Measurements from ENCODE around the gene SLC17A1. TPM values are rescaled to one million over a fixed set of nuclear protein-coding genes. Genes with fewer than 3 reads are reported as not detected.
A peak's percentile ranks its signal among the peaks of the same experiment; 100 is the strongest.

Gene SLC17A1
- total RNA-seq, 4 donors from 2014 or later, result not detected

DNA sequence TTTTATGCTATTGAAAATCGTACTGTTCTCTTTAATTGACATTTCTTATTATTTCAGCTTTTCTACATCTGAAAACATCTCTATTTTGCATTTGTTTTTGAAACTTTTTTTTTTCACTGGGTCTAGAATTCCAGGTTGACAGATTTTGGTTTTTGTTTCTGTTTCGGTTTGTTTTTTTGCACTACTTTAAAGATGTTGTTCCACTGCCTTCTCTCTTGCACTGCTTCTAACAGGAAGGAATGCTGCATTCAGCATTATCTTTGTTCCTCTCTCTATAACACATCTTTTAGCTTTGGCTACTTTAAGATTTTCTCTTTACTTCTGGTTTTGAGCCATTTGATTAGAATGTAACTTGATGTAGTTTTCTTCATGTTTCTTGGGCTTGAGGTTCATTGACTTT lies 20.1 kb upstream of the SLC17A1 start:
- intact Hi-C loops (cut with DNase I; ENCODE audit: low total_unique reads), result no loop called here
- TF ChIP-seq, protein P1, sequence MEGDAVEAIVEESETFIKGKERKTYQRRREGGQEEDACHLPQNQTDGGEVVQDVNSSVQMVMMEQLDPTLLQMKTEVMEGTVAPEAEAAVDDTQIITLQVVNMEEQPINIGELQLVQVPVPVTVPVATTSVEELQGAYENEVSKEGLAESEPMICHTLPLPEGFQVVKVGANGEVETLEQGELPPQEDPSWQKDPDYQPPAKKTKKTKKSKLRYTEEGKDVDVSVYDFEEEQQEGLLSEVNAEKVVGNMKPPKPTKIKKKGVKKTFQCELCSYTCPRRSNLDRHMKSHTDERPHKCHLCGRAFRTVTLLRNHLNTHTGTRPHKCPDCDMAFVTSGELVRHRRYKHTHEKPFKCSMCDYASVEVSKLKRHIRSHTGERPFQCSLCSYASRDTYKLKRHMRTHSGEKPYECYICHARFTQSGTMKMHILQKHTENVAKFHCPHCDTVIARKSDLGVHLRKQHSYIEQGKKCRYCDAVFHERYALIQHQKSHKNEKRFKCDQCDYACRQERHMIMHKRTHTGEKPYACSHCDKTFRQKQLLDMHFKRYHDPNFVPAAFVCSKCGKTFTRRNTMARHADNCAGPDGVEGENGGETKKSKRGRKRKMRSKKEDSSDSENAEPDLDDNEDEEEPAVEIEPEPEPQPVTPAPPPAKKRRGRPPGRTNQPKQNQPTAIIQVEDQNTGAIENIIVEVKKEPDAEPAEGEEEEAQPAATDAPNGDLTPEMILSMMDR (IDR thresholded peaks at IDR 0.05), result no peak
- TF ChIP-seq POLR2A (IDR thresholded peaks at IDR 0.05), result no peak
- Histone ChIP-seq H3K9me3 (no peaks in the 10 kb centered on the region), H3K36me3 (no peaks in the 10 kb centered on the region), H3K27ac (no peak overlapping the region), H3K4me3 (no peak overlapping the region), H3K4me1 (no peaks in the 10 kb centered on the region), H3K27me3 (no peaks in the 10 kb centered on the region)
- DNase-seq, result no peak

DNA sequence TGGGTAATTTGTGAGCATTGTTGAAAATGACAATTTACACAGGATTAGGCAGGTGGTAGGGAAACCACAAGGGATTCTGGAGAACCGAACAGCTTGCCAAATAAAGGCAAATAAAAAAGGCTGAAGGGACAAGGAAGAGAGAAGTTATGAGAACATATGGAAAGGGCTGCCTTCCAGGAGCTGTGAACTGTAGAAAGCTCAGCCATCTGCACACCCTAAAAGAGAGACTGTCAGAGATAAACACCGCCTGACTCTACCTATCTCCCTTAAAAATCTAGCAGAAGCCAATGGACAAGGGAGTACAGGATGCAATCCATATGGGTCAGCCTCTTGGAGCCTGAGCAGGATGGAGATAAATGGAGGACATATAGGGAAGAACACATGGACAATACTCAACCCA lies 12.7 kb upstream of the SLC17A1 start:
- no peak overlapping the region for H3K4me3 ChIP-seq
- TF ChIP-seq, protein P1 (IDR thresholded peaks at IDR 0.05), result no peak
- no peak for TF ChIP-seq POLR2A (IDR thresholded peaks at IDR 0.05)
- H3K4me1 ChIP-seq, result no peaks in the 10 kb centered on the region
- intact Hi-C loops (cut with DNase I; ENCODE audit: low total_unique reads), result no loop called here
- no peaks in the 10 kb centered on the region for H3K36me3 ChIP-seq
- no peak for DNase-seq
- no peaks in the 10 kb centered on the region for H3K9me3 ChIP-seq
- no peaks in the 10 kb centered on the region for H3K27me3 ChIP-seq
- no peak overlapping the region for H3K27ac ChIP-seq

DNA sequence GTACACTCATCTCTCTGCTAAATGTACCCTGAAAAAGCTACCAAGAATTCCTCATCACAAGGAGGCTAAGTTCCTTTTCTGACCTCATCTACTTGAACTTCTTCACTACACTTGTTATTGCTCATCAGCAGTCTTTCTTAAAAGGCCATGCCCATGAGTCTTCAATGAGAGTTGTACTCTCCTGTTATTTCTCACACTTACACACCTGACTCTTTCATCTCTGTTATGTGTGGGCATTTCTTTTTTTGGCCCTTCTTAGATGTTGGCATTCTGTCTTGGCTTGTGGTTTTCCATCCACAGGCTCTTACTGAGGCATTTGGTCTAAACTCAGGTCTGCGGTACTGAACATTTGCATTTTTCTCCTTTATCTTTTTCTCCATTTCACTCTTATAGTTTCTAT lies 10.7 kb upstream of the SLC17A1 start:
- DNase-seq, result no peak
- Histone ChIP-seq H3K27ac (no peak overlapping the region), H3K36me3 (no peaks in the 10 kb centered on the region), H3K4me1 (no peaks in the 10 kb centered on the region), H3K9me3 (no peaks in the 10 kb centered on the region), H3K4me3 (no peak overlapping the region), H3K27me3 (no peaks in the 10 kb centered on the region)
- TF ChIP-seq POLR2A (IDR thresholded peaks at IDR 0.05), result no peak
- TF ChIP-seq, protein P1 (IDR thresholded peaks at IDR 0.05), result no peak
- intact Hi-C loops (cut with DNase I; ENCODE audit: low total_unique reads), result no loop called here

DNA sequence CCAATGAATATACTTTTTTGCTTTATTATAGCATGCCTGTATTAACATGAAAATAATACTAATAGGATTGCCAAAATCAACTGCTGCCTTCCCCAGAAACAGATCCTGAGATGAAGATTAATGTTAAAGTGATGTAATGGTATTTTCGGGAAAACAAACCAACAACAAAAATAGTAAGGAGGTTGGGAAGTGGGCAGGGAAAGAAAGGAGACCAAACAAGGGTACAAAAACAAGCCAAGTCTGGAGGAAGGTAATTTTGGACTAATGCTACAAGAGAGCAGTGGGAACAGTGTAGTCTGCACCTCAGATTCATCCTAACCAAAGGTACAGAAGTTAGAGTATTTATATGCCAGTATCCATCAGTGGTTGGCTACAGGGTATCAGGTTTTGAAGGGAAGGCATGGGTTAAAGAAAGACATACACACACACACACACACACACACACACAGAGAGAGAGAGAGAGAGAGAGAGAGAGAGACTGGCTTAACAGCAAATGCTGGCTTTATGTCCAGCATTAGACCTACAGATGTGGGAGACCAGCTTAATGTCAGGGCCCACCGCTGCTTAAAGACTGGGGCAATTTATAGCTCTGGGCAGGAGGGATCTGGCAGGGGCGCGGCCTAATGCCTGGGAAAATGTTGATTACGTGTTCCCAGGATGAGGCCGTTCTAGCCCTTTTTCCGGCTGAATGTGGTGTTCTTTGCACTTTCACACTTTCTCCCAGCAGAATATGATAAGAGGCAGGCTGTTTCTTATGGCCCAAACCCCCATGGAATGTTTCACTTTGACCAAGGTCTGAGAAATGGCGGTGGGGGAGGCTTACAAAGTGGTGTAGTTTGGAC lies 3.8 kb upstream of the SLC17A1 start:
- Histone ChIP-seq H3K4me3 (no peak overlapping the region), H3K27me3 (no peaks in the 10 kb centered on the region), H3K9me3 (no peaks in the 10 kb centered on the region), H3K4me1 (no peaks in the 10 kb centered on the region), H3K36me3 (no peaks in the 10 kb centered on the region), H3K27ac (peak overlapping the region in 1 of 2 donors; percentile 2)
- TF ChIP-seq, protein P1 (IDR thresholded peaks at IDR 0.05), result no peak
- no peak for TF ChIP-seq POLR2A (IDR thresholded peaks at IDR 0.05)
- no peak for DNase-seq
- intact Hi-C loops (cut with DNase I; ENCODE audit: low total_unique reads), result no loop called here

DNA sequence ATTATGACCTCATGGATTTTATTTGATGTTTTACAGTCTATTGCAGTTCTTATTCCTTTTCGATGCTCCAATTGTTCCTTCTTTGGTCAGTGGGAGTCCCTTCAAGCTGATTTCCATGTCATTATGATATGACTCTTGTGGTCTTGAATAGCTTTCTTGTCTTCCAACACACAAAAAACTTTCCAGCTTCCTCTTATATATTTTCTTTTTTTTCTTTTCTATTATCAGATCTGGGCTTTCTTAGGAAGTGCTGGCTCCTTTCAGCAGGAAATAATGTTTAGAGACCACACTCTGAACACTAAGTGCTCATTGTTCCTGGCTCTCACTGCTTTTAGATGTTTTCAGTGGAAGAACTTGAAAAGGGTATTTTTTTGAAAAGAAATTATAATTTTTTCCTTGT lies 3.1 kb upstream of the SLC17A1 start:
- no peak for TF ChIP-seq POLR2A (IDR thresholded peaks at IDR 0.05)
- TF ChIP-seq, protein P1 (IDR thresholded peaks at IDR 0.05), result no peak
- Histone ChIP-seq H3K4me3 (no peak overlapping the region), H3K4me1 (no peaks in the 10 kb centered on the region)

More for the DNA sequence above, 3.1 kb upstream of the SLC17A1 start:
- Histone ChIP-seq H3K9me3 (no peaks in the 10 kb centered on the region), H3K27ac (no peak overlapping the region), H3K27me3 (no peaks in the 10 kb centered on the region), H3K36me3 (no peaks in the 10 kb centered on the region)
- no peak for DNase-seq
- intact Hi-C loops (cut with DNase I; ENCODE audit: low total_unique reads), result no loop called here

Measured in uterus (tissue), 4 donors.